H1 (cell line): ENCODE measurements around the gene SPTBN1. TPM values are rescaled to one million over a fixed set of nuclear protein-coding genes. Genes with fewer than 3 reads are reported as not detected.

Experiments used
- BCL11A ChIP-seq, 2 experiments: IDR thresholded peaks; one replicate each; pipeline ENCODE4 v1.6.1; 2011; ENCODE audit warnings: low read depth in 2 of 2, low read length in 2 of 2, mild to moderate bottlenecking in 2 of 2
- MAFK ChIP-seq: IDR thresholded peaks from 2 replicates; pipeline ENCODE4 v1.6.1; 2012; ENCODE audit warnings: low read depth, mild to moderate bottlenecking, improper control_type of control experiment, low read length
- NANOG ChIP-seq: IDR thresholded peaks from 2 replicates; pipeline ENCODE4 v1.6.1; 2011; ENCODE audit warnings: low read length, low read depth, mild to moderate bottlenecking, inconsistent platforms; ENCODE audit not compliant: insufficient read depth, poor library complexity, severe bottlenecking
- RAD21 ChIP-seq, 2 experiments: IDR thresholded peaks in 1 of 2; conservative IDR thresholded peaks in 1 of 2; 2 replicates each; pipeline ENCODE4 v1.6.1; 2011; ENCODE audit warnings: low read depth in 2 of 2, low read length in 2 of 2, improper control_type of control experiment in 1 of 2, inconsistent platforms in 1 of 2, mild to moderate bottlenecking in 1 of 2, moderate library complexity in 1 of 2
- RXRA ChIP-seq: IDR thresholded peaks from 2 replicates; pipeline ENCODE4 v1.6.1; 2011; ENCODE audit warnings: low read depth, mild to moderate bottlenecking, low read length, moderate library complexity; ENCODE audit not compliant: insufficient read depth
- SAP30 ChIP-seq: fragments of 300-600 bp; sonication (generic); IDR thresholded peaks from 2 replicates; pipeline ENCODE4 v1.7.1; 2012; ENCODE audit warnings: low read length, moderate library complexity, mild to moderate bottlenecking, inconsistent platforms; ENCODE audit not compliant: insufficient read depth, insufficient replicate concordance
- SIRT6 ChIP-seq: IDR thresholded peaks from one replicate; pipeline ENCODE4 v1.7.1; 2012; ENCODE audit warnings: low read length, inconsistent platforms
- polyA plus RNA-seq, 7 experiments: library from polyadenylated mRNA; depleted of rRNA in 3 of 7; stranded (reverse) in 5 of 7; unstranded in 2 of 7; fragments of >200 nt in 5 of 7; fragments of 200-250 nt in 2 of 7; gene quantifications; 1 replicate in 5 of 7; 2 replicates in 1 of 7; 4 replicates in 1 of 7; pipeline versions ENCODE4 v1.2.1 to v1.2.3, GENCODE V29; 2011 to 2013; ENCODE audit warnings: missing spikeins in 2 of 7, mixed read lengths in 2 of 7
- total RNA-seq: library from RNA; stranded (reverse); fragmentation: NEBNext Ultra II Directional; extraction: Animal tissue kit (Norgen Biotek cat#: 25700); gene quantifications from 2 replicates; pipeline ENCODE4 v1.2.1, GENCODE V29; 2021
- TF ChIP-seq, protein P1 (sequence below): fragments of 300-600 bp; sonication (generic); IDR thresholded peaks from 2 replicates; pipeline ENCODE4 v1.7.1; 2012; ENCODE audit warnings: low read length, moderate library complexity, mild to moderate bottlenecking, inconsistent platforms; ENCODE audit not compliant: insufficient replicate concordance
- TF ChIP-seq, protein P2 (sequence below): IDR thresholded peaks from 2 replicates; pipeline ENCODE4 v1.6.1; 2012; ENCODE audit warnings: inconsistent platforms

SPTBN1 gene
- total and polyA plus RNA-seq, 2 of the 8 experiments (the other 6 are each of a cell fraction or from before 2014, with no cell fraction given): 31.8 to 180 TPM

DNA sequence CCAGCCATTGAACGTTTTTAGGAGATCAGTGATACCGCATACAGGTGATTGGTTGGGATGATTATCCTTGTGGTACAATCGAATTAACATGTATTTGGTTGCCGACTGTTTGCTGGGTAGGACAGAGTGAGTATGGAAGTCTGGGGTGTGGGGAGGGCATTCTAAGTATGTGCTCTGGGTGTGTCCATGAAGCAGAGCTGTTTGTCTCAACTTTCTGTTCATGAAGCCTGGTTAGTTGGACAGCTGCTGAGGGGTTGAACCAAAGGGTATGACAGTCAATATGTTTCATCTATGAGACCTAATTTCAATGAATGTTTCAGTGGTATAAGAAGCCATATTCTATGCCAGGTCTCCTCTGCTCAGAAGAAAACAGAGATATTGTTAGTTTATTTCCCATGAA, 21.9 kb upstream of the SPTBN1 start (continued):
- TF ChIP-seq, protein P1, sequence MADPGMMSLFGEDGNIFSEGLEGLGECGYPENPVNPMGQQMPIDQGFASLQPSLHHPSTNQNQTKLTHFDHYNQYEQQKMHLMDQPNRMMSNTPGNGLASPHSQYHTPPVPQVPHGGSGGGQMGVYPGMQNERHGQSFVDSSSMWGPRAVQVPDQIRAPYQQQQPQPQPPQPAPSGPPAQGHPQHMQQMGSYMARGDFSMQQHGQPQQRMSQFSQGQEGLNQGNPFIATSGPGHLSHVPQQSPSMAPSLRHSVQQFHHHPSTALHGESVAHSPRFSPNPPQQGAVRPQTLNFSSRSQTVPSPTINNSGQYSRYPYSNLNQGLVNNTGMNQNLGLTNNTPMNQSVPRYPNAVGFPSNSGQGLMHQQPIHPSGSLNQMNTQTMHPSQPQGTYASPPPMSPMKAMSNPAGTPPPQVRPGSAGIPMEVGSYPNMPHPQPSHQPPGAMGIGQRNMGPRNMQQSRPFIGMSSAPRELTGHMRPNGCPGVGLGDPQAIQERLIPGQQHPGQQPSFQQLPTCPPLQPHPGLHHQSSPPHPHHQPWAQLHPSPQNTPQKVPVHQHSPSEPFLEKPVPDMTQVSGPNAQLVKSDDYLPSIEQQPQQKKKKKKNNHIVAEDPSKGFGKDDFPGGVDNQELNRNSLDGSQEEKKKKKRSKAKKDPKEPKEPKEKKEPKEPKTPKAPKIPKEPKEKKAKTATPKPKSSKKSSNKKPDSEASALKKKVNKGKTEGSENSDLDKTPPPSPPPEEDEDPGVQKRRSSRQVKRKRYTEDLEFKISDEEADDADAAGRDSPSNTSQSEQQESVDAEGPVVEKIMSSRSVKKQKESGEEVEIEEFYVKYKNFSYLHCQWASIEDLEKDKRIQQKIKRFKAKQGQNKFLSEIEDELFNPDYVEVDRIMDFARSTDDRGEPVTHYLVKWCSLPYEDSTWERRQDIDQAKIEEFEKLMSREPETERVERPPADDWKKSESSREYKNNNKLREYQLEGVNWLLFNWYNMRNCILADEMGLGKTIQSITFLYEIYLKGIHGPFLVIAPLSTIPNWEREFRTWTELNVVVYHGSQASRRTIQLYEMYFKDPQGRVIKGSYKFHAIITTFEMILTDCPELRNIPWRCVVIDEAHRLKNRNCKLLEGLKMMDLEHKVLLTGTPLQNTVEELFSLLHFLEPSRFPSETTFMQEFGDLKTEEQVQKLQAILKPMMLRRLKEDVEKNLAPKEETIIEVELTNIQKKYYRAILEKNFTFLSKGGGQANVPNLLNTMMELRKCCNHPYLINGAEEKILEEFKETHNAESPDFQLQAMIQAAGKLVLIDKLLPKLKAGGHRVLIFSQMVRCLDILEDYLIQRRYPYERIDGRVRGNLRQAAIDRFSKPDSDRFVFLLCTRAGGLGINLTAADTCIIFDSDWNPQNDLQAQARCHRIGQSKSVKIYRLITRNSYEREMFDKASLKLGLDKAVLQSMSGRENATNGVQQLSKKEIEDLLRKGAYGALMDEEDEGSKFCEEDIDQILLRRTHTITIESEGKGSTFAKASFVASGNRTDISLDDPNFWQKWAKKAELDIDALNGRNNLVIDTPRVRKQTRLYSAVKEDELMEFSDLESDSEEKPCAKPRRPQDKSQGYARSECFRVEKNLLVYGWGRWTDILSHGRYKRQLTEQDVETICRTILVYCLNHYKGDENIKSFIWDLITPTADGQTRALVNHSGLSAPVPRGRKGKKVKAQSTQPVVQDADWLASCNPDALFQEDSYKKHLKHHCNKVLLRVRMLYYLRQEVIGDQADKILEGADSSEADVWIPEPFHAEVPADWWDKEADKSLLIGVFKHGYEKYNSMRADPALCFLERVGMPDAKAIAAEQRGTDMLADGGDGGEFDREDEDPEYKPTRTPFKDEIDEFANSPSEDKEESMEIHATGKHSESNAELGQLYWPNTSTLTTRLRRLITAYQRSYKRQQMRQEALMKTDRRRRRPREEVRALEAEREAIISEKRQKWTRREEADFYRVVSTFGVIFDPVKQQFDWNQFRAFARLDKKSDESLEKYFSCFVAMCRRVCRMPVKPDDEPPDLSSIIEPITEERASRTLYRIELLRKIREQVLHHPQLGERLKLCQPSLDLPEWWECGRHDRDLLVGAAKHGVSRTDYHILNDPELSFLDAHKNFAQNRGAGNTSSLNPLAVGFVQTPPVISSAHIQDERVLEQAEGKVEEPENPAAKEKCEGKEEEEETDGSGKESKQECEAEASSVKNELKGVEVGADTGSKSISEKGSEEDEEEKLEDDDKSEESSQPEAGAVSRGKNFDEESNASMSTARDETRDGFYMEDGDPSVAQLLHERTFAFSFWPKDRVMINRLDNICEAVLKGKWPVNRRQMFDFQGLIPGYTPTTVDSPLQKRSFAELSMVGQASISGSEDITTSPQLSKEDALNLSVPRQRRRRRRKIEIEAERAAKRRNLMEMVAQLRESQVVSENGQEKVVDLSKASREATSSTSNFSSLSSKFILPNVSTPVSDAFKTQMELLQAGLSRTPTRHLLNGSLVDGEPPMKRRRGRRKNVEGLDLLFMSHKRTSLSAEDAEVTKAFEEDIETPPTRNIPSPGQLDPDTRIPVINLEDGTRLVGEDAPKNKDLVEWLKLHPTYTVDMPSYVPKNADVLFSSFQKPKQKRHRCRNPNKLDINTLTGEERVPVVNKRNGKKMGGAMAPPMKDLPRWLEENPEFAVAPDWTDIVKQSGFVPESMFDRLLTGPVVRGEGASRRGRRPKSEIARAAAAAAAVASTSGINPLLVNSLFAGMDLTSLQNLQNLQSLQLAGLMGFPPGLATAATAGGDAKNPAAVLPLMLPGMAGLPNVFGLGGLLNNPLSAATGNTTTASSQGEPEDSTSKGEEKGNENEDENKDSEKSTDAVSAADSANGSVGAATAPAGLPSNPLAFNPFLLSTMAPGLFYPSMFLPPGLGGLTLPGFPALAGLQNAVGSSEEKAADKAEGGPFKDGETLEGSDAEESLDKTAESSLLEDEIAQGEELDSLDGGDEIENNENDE: no peak
- TF ChIP-seq RAD21 (IDR thresholded peaks at IDR 0.05 in 1 of 2, conservative IDR thresholded peaks at IDR 0.05 in 1 of 2; ENCODE audit: low read depth in 2 of 2, low read length in 2 of 2) (no peak), RXRA (no peak), MAFK (no peak), NANOG (no peak), BCL11A (IDR thresholded peaks at IDR 0.05; ENCODE audit: low read depth in 2 of 2, low read length in 2 of 2) (no peak), SAP30 (no peak), SIRT6 (no peak)
- TF ChIP-seq, protein P2, sequence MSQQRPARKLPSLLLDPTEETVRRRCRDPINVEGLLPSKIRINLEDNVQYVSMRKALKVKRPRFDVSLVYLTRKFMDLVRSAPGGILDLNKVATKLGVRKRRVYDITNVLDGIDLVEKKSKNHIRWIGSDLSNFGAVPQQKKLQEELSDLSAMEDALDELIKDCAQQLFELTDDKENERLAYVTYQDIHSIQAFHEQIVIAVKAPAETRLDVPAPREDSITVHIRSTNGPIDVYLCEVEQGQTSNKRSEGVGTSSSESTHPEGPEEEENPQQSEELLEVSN: no peak
